Psoas muscle (tissue), 8 donors: ENCODE results near the gene SEMA3G. TPM values are rescaled to one million over a fixed set of nuclear protein-coding genes. Genes with fewer than 3 reads are reported as not detected.

Source experiments
- ATAC-seq, 4 donors: fragments of 200-7000 bp; cut with Tn5 transposase; one replicate each; pipeline ENCODE4 v1.9.1; 2020; ENCODE audit warnings: moderate library complexity in 3 of 4, mild to moderate bottlenecking in 2 of 4
- DNase-seq, 2 donors: peaks; one replicate each; pipeline ENCODE4 v3.0.0-alpha.2; 2020
- H3K27ac ChIP-seq: fragments of 200-600 bp; one replicate; pipeline ENCODE4 v1.8.0; 2022
- H3K27me3 ChIP-seq, 3 donors: fragments of 200-600 bp in 1 of 3; one replicate each; pipeline versions ENCODE4 v1.6.1 to v1.8.0; 2013 to 2022; ENCODE audit warnings: low read length in 2 of 3, mild to moderate bottlenecking in 2 of 3, moderate library complexity in 1 of 3; ENCODE audit not compliant: insufficient read depth in 3 of 3
- H3K36me3 ChIP-seq, 2 donors: fragments of 200-600 bp in 1 of 2; one replicate each; pipeline versions ENCODE4 v1.6.1 to v1.8.0; 2013 to 2022; ENCODE audit warnings: low read depth in 1 of 2, mild to moderate bottlenecking in 1 of 2, moderate library complexity in 1 of 2; ENCODE audit not compliant: insufficient read depth in 1 of 2
- H3K4me1 ChIP-seq: fragments of 200-600 bp; one replicate; pipeline ENCODE4 v1.8.0; 2022
- H3K4me3 ChIP-seq: fragments of 200-600 bp; one replicate; pipeline ENCODE4 v1.8.0; 2022; ENCODE audit warnings: mild to moderate bottlenecking
- H3K9me3 ChIP-seq: fragments of 200-600 bp; one replicate; pipeline ENCODE4 v1.8.0; 2022
- WGBS, 3 donors: extraction: QIAGEN DNeasy Blood & Tissue Kit; methylation state at CpG; one replicate each; pipeline versions ENCODE4 v1.1.6 to v1.1.7; 2013; 5-methylcytosine and 5-hydroxymethylcytosine counted together
- intact Hi-C, 2 donors: fragments of 100-400 bp; cut with DNase I; formaldehyde crosslinking; loops; one replicate each; pipeline versions ENCODE4 v1.11.0 to v1.14.2; 2022
- polyA plus RNA-seq, 3 donors: library from polyadenylated mRNA; stranded (reverse); fragments of 200-250 nt; gene quantifications; one replicate each; pipeline ENCODE4 v1.2.3, GENCODE V29; 2013
- total RNA-seq, 4 donors: library from RNA; stranded (reverse); fragmentation: NEBNext Ultra II Directional in 2 of 4; extraction: Animal tissue kit (Norgen Biotek cat#: 25700) in 2 of 4; gene quantifications; one replicate each; pipeline versions ENCODE4 v1.2.1 to v1.2.4, GENCODE V29; 2021 to 2023
- TF ChIP-seq, protein P1 (sequence below): fragments of 200-600 bp; IDR thresholded peaks from one replicate; pipeline ENCODE4 v1.8.0; 2022; ENCODE audit warnings: antibody characterized with exemption
- donor health status: healthy with polysubstance abuse.
- donor health status: DM: no; HTN: no; CAD: no; lungs with moderate emphysema.
- donor health status: Bipolar disorder and iron deficiency.
- donor health status: healthy.
- donor health status: DM: yes; HTN: yes; CAD: no.
- donor health status: DM: no; HTN: no; CAD: no.
- donor health status: DM: no; HTN: no; CAD: no.
- donor health status: DM: yes; HTN: yes; CAD: no.

The SEMA3G gene
- total and polyA plus RNA-seq, 7 donors: 6.0 to 13.8 (median 6.5) TPM

DNA sequence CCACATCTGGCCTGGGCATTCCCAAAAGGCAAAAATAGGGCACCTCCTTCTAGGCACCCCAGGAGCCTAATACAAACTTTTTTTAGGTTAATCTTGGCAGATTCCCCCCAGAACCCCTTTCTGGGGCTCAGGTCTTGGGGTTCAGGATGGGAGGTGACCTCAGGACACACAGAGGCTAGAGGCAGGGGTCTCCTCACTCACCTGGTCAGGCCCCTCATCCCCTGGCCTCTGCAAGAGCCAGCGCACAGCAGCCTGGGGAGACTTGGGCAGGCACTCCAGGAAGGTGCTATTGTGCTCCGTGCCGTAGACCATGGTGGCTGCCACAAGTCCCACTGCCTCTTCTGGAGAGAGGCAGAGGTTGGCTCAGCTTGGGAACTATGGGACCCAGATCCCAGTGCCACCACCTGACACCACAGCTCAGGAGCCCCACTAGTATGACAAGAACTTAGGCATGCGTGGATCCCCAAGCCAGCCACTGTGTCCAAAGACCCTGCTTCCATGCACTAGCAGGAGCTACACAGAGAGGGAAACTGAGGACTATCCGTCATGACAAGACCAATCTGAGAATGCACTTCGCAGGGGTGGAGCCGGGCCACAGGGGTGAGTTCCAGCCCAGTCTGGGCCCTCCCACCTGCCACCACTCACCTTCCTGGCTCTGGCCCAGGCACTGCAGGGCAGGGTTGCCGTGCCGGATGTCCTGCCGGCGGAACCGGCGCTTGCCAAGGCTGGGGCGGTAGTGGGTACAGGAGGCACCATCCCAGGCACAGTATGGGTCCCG lies 7.4 kb downstream of the SEMA3G start:
- 84 to 89% (median 84%) methylated on average over 15 of the region's 15 CpGs for WGBS, 3 donors
- DNase-seq (no peak), ATAC-seq (no peak)
- Histone ChIP-seq H3K4me3 (no peak overlapping the region), H3K4me1 (peaks cover 9% of the 10 kb centered on the region), H3K36me3 (no peaks in the 10 kb centered on the region), H3K9me3 (no peaks in the 10 kb centered on the region), H3K27me3 (no peaks in the 10 kb centered on the region), H3K27ac (no peak overlapping the region)
- TF ChIP-seq, protein P1, sequence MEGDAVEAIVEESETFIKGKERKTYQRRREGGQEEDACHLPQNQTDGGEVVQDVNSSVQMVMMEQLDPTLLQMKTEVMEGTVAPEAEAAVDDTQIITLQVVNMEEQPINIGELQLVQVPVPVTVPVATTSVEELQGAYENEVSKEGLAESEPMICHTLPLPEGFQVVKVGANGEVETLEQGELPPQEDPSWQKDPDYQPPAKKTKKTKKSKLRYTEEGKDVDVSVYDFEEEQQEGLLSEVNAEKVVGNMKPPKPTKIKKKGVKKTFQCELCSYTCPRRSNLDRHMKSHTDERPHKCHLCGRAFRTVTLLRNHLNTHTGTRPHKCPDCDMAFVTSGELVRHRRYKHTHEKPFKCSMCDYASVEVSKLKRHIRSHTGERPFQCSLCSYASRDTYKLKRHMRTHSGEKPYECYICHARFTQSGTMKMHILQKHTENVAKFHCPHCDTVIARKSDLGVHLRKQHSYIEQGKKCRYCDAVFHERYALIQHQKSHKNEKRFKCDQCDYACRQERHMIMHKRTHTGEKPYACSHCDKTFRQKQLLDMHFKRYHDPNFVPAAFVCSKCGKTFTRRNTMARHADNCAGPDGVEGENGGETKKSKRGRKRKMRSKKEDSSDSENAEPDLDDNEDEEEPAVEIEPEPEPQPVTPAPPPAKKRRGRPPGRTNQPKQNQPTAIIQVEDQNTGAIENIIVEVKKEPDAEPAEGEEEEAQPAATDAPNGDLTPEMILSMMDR: no peak
- intact Hi-C loops: no loop called here

DNA sequence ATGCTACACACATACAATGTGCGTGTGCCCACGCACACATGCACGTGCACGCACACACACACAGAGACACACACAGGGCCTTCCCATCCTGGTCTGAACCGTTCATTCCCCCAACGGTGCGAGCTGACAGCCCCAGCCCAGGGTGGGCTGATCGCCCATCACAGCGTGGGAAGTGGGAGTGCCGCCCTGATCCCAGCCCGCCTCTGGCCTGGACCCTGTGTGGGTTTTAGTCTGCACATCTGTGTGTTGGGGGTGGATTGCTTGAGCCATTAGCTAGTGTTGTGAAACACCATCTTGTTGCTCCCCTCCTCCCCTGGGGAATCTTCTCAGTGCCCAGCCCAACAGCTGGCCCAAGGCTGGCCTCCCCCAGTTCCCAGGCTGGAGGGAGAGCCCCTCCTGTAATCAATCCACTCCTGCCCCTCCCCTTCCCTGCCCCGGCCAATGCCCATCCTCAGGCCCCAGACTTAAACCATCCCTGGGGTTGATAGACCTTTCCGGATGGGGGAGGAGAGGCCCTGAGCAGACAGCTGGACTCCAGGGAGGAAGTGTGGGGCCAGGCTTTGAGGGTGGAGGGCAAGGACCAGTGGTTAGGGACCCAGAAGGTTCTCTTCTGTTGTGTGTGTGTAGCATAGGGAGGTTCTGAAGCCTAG lies 8.3 kb downstream of the SEMA3G start:
- TF ChIP-seq, protein P1: no peak
- peaks cover 15% of the 10 kb centered on the region for H3K4me1 ChIP-seq
- intact Hi-C loops: no loop called here
- no peak overlapping the region for H3K27ac ChIP-seq
- peak in 1 of 2 donors; percentile 85 for DNase-seq
- no peaks in the 10 kb centered on the region for H3K36me3 ChIP-seq
- H3K27me3 ChIP-seq: no peaks in the 10 kb centered on the region
- no peaks in the 10 kb centered on the region for H3K9me3 ChIP-seq
- 69 to 81% (median 73%) methylated on average over 13 of the region's 13 CpGs for WGBS, 3 donors
- ATAC-seq: peak in 3 of 4 donors; percentile 36 to 55 (median 48)
- no peak overlapping the region for H3K4me3 ChIP-seq

DNA sequence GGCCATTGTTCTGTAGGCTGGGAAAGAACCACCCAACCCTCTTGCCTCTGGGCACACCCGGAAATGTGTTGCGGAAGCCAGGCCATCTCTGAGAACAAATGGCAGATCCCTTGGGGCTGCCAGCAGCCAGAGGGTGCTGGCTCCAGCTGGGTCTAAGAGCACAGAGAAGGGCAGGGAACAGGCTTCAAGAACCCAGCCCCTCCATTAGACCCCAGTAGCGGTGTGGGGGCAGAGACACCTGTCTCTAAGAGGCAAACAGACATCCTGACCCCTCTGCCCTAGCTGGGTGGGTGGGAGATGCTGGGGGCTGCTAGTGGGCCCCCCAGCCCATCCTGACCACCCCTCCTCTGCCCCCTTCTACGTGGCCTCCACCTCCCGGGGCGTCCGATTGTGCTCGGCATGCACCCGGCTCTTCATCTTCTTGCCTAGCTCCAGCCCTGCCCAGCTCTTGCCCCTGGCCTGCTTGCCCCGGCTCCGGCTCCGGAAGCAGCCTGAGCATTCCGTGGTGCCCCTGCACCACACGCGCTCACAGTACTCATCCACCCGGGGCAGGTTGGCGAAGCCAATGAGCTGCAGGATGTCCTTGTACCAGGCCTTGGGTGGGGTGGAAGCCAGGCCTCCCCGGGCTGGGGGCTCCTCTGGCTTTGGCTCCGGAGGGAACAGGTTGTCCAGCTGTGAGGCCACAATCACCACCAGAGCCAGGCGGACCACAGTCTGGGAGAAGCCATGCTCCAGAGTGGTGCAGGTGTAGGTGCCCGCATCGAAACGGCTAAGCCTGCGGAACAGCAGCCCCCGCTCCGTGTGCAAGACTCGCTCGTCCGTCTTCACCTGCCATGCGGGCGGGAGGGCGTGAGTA lies 9.4 kb downstream of the SEMA3G start:
- no peaks in the 10 kb centered on the region for H3K27me3 ChIP-seq
- no peaks in the 10 kb centered on the region for H3K36me3 ChIP-seq
- H3K4me1 ChIP-seq: peaks cover 15% of the 10 kb centered on the region
- intact Hi-C loops: no loop called here
- H3K27ac ChIP-seq: no peak overlapping the region
- ATAC-seq (no peak), DNase-seq (no peak)
- H3K9me3 ChIP-seq: no peaks in the 10 kb centered on the region
- no peak overlapping the region for H3K4me3 ChIP-seq
- WGBS, 3 donors: 85 to 92% (median 89%) methylated on average over 30 to 32 of the region's 32 CpGs
- TF ChIP-seq, protein P1: no peak

DNA sequence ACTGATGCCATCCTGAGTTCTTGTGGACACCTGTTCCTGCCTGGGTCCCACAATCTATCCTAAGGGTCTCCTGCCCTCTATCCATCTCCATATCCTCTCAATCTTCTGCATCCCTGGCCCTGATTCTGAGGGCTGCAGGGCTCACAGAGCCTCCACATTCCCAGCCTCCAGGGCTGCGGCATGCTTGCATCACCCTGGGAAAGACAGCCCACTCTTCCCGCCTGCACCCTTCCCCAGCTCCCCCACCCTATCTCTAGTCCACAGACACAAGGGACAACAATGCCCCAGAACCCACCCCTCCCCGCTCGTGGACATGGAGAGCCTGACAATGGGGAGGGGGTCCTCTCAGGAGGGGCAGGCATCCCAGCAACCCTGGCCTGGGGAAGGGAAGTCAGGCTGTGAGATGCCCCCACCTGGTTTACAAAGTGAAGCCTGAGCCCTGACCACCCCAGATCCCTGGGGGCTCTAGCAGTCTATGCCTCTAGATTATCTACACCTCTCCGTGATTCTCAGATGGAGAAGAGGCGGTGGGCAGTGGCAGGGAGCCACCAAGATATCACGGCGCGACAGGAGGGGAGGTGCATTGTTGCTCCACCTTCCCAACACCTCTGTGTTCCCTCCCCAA lies 10.3 kb downstream of the SEMA3G start:
- peaks cover 15% of the 10 kb centered on the region for H3K4me1 ChIP-seq
- H3K27me3 ChIP-seq: no peaks in the 10 kb centered on the region
- TF ChIP-seq, protein P1: no peak
- 88 to 95% (median 94%) methylated on average over 9 of the region's 9 CpGs for WGBS, 3 donors
- DNase-seq (no peak), ATAC-seq (no peak)
- H3K9me3 ChIP-seq: no peaks in the 10 kb centered on the region
- no peak overlapping the region for H3K27ac ChIP-seq
- H3K4me3 ChIP-seq: no peak overlapping the region
- H3K36me3 ChIP-seq: no peaks in the 10 kb centered on the region
- intact Hi-C loops: no loop called here
